ENCODE measurements around the gene CPNE2. TPM values are rescaled to one million over a fixed set of nuclear protein-coding genes. Genes with fewer than 3 reads are reported as not detected.
A peak's percentile ranks its signal among the peaks of the same experiment; 100 is the strongest.
"Not testable (repeated sequence)": the region's sequence is repeated elsewhere in the genome, so short reads cannot be mapped to it uniquely, and the experiment has no call there.

The CPNE2 gene
- total and polyA plus RNA-seq, 4 donors, result 38.1 to 76.3 (median 52.2) TPM

DNA sequence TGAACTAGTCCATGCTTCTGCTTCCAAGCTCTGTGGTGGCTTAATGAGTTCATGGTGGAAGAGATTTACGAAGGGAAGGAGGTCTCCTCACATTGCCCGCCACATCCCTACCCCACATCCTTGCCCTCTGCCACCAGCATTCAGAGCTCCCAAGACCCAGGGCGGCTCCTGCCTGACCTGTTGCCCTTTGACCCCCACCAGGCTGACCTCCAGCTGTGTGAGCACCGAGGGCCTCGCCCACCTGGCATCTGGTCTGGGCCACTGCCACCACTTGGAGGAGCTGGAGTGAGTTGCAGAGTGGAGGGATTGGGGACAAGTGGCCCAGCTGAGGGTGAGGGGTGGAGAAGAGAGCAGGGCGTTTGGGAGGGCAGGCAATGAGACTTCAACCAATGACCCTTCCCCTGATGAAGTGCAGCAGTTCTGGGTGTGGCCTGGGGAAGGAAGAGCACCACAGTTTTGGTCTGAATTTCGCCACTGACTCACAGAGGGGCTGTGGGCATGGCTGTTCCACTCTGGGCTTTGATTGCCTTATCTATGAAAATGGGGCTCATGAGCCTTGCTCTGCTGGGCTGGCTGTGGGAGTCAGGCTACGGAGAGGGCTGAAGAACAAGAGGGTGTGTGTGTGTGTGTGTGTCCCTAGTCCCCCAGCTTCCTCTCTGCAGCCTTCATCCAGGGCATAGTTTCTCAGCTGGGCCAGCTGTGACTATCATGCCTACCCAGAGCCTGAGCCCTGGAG, 22.6 kb upstream of the CPNE2 start:
- Histone ChIP-seq H3K4me1 (ENCODE audit: control insufficient read depth in 5 of 5, insufficient read depth in 5 of 5, low read length in 5 of 5) (no peaks in the 10 kb centered on the region), H3K27me3 (ENCODE audit: control insufficient read depth in 3 of 3, insufficient read depth in 3 of 3, low read length in 2 of 3) (no peaks in the 10 kb centered on the region), H3K27ac (ENCODE audit: low read depth in 1 of 2, low read length in 1 of 2) (no peak overlapping the region), H3K36me3 (ENCODE audit: control insufficient read depth in 4 of 4, insufficient read depth in 4 of 4, low read length in 4 of 4) (peaks cover 0 to 13% (median 1%) of the 10 kb centered on the region in 4 donors), H3K9me3 (ENCODE audit: control insufficient read depth in 4 of 4, insufficient read depth in 3 of 4, low read length in 3 of 4) (no peaks in the 10 kb centered on the region), H3K4me3 (no peak overlapping the region), H3K9ac (ENCODE audit: insufficient read depth in 1 of 2, low read length in 2 of 2) (no peak overlapping the region)
- TF ChIP-seq, protein P1, sequence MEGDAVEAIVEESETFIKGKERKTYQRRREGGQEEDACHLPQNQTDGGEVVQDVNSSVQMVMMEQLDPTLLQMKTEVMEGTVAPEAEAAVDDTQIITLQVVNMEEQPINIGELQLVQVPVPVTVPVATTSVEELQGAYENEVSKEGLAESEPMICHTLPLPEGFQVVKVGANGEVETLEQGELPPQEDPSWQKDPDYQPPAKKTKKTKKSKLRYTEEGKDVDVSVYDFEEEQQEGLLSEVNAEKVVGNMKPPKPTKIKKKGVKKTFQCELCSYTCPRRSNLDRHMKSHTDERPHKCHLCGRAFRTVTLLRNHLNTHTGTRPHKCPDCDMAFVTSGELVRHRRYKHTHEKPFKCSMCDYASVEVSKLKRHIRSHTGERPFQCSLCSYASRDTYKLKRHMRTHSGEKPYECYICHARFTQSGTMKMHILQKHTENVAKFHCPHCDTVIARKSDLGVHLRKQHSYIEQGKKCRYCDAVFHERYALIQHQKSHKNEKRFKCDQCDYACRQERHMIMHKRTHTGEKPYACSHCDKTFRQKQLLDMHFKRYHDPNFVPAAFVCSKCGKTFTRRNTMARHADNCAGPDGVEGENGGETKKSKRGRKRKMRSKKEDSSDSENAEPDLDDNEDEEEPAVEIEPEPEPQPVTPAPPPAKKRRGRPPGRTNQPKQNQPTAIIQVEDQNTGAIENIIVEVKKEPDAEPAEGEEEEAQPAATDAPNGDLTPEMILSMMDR (IDR thresholded peaks at IDR 0.05; ENCODE audit: control extremely low read depth, extremely low read depth), result no peak
- whole genome bisulfite sequencing, 2 donors, result 67 to 76% methylated on average over 8 of the region's 8 CpGs
- ATAC-seq (ENCODE audit: insufficient read depth, low FRiP score), result no peak
- DNase-seq, result no peak

DNA sequence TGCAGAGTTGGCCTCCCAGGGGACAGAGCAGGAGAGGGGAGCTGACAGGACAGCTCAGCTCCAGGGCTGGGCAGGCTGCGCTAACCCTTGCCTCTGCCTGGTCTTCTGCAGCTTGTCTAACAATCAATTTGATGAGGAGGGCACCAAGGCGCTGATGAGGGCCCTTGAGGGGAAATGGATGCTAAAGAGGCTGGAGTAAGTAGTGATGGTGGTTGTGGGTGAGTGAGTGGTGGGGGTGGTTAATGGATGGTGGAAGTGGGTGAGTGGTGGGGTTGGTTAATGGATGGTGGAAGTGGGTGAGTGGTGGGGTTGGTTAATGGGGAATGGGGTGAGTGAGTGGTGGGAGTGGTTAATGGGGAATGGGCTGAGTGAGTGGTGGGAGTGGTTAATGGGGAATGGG, 22.0 kb upstream of the CPNE2 start:
- H3K4me1 ChIP-seq (ENCODE audit: control insufficient read depth in 5 of 5, insufficient read depth in 5 of 5, low read length in 5 of 5), result no peaks in the 10 kb centered on the region
- no peak overlapping the region for H3K9ac ChIP-seq (ENCODE audit: insufficient read depth in 1 of 2, low read length in 2 of 2)
- H3K4me3 ChIP-seq, result no peak overlapping the region
- peaks cover 0 to 13% (median 0%) of the 10 kb centered on the region in 4 donors for H3K36me3 ChIP-seq (ENCODE audit: control insufficient read depth in 4 of 4, insufficient read depth in 4 of 4, low read length in 4 of 4)
- DNase-seq (no peak), ATAC-seq (ENCODE audit: insufficient read depth, low FRiP score) (no peak)
- WGBS, 2 donors, result 92 to 95% methylated on average over 2 of the region's 2 CpGs
- H3K9me3 ChIP-seq (ENCODE audit: control insufficient read depth in 4 of 4, insufficient read depth in 3 of 4, low read length in 3 of 4), result no peaks in the 10 kb centered on the region
- no peak overlapping the region for H3K27ac ChIP-seq (ENCODE audit: low read depth in 1 of 2, low read length in 1 of 2)
- H3K27me3 ChIP-seq (ENCODE audit: control insufficient read depth in 3 of 3, insufficient read depth in 3 of 3, low read length in 2 of 3), result no peaks in the 10 kb centered on the region
- TF ChIP-seq, protein P1 (IDR thresholded peaks at IDR 0.05; ENCODE audit: control extremely low read depth, extremely low read depth), result no peak

DNA sequence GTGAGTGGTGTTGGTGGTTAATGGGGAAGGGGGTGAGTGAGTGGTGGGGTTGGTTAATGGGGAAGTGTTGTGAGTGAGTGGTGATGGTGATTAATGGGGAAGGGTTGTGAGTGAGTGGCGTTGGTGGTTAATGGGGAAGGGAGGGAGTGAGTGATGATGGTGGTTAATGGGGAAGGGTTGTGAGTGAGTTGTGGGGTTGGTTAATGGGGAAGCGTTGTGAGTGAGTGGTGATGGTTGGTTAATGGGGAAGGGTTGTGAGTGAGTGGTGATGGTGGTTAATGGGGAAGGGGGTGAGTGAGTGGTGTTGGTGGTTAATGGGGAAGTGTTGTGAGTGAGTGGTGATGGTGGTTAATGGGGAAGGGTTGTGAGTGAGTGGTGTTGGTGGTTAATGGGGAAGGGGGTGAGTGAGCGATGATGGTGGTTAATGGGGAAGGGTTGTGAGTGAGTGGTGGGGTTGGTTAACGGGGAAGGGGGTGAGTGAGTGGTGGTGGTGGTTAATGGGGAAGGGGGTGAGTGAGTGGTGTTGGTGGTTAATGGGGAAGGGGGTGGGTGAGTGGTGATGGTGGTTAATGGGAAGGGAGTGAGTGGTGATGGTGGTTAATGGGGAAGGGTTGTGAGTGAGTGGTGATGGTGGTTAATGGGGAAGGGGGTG, 21.2 kb upstream of the CPNE2 start:
- H3K36me3 ChIP-seq (ENCODE audit: control insufficient read depth in 4 of 4, insufficient read depth in 4 of 4, low read length in 4 of 4), result peaks cover 0 to 13% (median 0%) of the 10 kb centered on the region in 4 donors
- ATAC-seq (ENCODE audit: insufficient read depth, low FRiP score); DNase-seq; H3K9me3 ChIP-seq (ENCODE audit: control insufficient read depth in 4 of 4, insufficient read depth in 3 of 4, low read length in 3 of 4); H3K27ac ChIP-seq (ENCODE audit: low read depth in 1 of 2, low read length in 1 of 2); H3K27me3 ChIP-seq (ENCODE audit: control insufficient read depth in 3 of 3, insufficient read depth in 3 of 3, low read length in 2 of 3); H3K4me1 ChIP-seq (ENCODE audit: control insufficient read depth in 5 of 5, insufficient read depth in 5 of 5, low read length in 5 of 5); H3K9ac ChIP-seq (ENCODE audit: insufficient read depth in 1 of 2, low read length in 2 of 2); H3K4me3 ChIP-seq: not testable (repeated sequence)
- 84 to 85% methylated on average over 4 of the region's 4 CpGs for WGBS, 2 donors

DNA sequence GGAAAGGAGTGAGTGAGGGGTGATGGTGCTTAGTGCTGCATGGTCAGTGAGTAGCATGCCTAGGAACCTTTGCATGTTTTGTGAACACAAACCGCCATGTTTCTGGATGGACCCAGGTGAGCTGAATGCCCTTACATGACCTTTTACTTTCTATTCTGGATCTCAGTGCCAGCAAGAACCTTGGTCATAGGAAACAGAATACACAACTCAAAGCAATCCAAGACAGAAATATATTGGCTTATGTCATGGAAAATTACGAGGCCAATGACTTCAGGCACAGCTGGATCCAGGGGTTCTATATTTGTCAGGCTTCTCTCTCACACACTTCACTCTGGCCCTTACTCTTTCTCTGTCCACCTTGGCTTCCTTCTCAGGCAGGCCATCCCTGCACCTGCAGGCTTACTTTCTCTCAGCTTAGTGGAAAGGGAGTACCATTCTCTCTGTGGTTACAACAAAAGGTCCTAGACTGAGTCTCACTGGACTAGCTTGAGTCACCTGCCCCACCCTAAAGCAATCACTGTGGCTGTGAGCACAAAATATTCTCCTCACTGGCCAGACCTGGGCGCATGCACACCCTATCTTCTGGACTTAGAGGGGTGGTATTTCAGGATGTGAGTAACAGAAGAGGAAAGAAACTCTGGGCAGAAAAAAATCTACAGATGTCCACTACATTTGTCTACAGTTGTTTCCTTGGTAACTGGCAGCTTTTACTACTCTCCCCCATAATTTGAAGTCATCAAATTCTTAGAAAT, 20.4 kb upstream of the CPNE2 start:
- ATAC-seq (ENCODE audit: insufficient read depth, low FRiP score) (no peak), DNase-seq (peak in 1 of 3 donors; percentile 17)
- H3K4me3 ChIP-seq, result no peak overlapping the region
- H3K27ac ChIP-seq (ENCODE audit: low read depth in 1 of 2, low read length in 1 of 2), result no peak overlapping the region
- no peaks in the 10 kb centered on the region for H3K4me1 ChIP-seq (ENCODE audit: control insufficient read depth in 5 of 5, insufficient read depth in 5 of 5, low read length in 5 of 5)
- TF ChIP-seq, protein P1 (IDR thresholded peaks at IDR 0.05; ENCODE audit: control extremely low read depth, extremely low read depth), result no peak
- 89 to 92% methylated on average over 3 of the region's 3 CpGs for WGBS, 2 donors
- peaks cover 0 to 20% (median 0%) of the 10 kb centered on the region in 4 donors for H3K36me3 ChIP-seq (ENCODE audit: control insufficient read depth in 4 of 4, insufficient read depth in 4 of 4, low read length in 4 of 4)
- H3K9me3 ChIP-seq (ENCODE audit: control insufficient read depth in 4 of 4, insufficient read depth in 3 of 4, low read length in 3 of 4), result no peaks in the 10 kb centered on the region
- no peaks in the 10 kb centered on the region for H3K27me3 ChIP-seq (ENCODE audit: control insufficient read depth in 3 of 3, insufficient read depth in 3 of 3, low read length in 2 of 3)
- no peak overlapping the region for H3K9ac ChIP-seq (ENCODE audit: insufficient read depth in 1 of 2, low read length in 2 of 2)
